HepG2 (cell line): ENCODE data around the gene FAM83G. TPM values are rescaled to one million over a fixed set of nuclear protein-coding genes. Genes with fewer than 3 reads are reported as not detected.

Experiments
- ATAC-seq: fragments of 200-7000 bp; cut with Tn5 transposase; 3 replicates; pipeline ENCODE4 v1.9.1; 2020; ENCODE audit warnings: mild to moderate bottlenecking, moderate library complexity
- BruUV-seq: library from RNA; stranded (reverse); fragments of 400-500 nt; replicated peaks from 2 replicates; lab custom pipeline; 2021; lab: Mats Ljungman, UMichigan
- CTCF ChIA-PET: fragments of 300-600 bp; formaldehyde crosslinking; extraction: SDS; loops from one replicate; lab custom pipeline; 2021; ENCODE audit warnings: low total read pairs, inconsistent platforms, low intra/inter-chr PET ratio; lab: Yijun Ruan, JAX
- POLR2A ChIA-PET: fragments of 350-600 bp; sonication (Branson Sonifier 250); formaldehyde crosslinking; loops from one replicate; lab custom pipeline; 2020; ENCODE audit warnings: antibody characterized with exemption, inconsistent platforms; lab: Yijun Ruan, JAX
- DNase-seq: peaks from one replicate; pipeline ENCODE4 v3.0.0-alpha.2; 2015; ENCODE audit warnings: low spot score
- FAIRE-seq: peaks from 3 replicates; lab custom pipeline; 2011; peaks lifted over from hg19 to GRCh38; lab: Jason Lieb, UNC
- H2AFZ ChIP-seq: one replicate; pipeline ENCODE4 v1.6.1; 2011; ENCODE audit warnings: low read length, inconsistent platforms
- H3K27ac ChIP-seq: fragments of 300-600 bp; 3 replicates; pipeline ENCODE4 v1.8.0; 2011; ENCODE audit warnings: mixed run types, mild to moderate bottlenecking, mixed read lengths, low read length, inconsistent platforms; ENCODE audit not compliant: insufficient read depth; ENCODE audit errors: extremely low read length
- H3K27me3 ChIP-seq, 2 experiments: fragments of 200-600 bp in 1 of 2; 2 replicates in 1 of 2; 3 replicates in 1 of 2; pipeline versions ENCODE4 v1.6.0 to v1.8.0; 2011; ENCODE audit warnings: low read length in 2 of 2, mild to moderate bottlenecking in 2 of 2, moderate library complexity in 2 of 2, inconsistent platforms in 1 of 2; ENCODE audit not compliant: insufficient read depth in 2 of 2, control insufficient read depth in 1 of 2
- H3K36me3 ChIP-seq, 2 experiments: fragments of 200-600 bp in 1 of 2; replicated peaks in 1 of 2; 2 replicates in 1 of 2; 3 replicates in 1 of 2; pipeline versions ENCODE4 v1.5.1 to v1.8.0; 2011; ENCODE audit warnings: low read length in 2 of 2, inconsistent platforms in 1 of 2; ENCODE audit not compliant: insufficient read depth in 2 of 2, control insufficient read depth in 1 of 2
- H3K4me1 ChIP-seq: 2 replicates; pipeline ENCODE4 v1.5.1; 2012; ENCODE audit warnings: low read length, inconsistent platforms; ENCODE audit not compliant: insufficient read depth
- H3K4me2 ChIP-seq: 2 replicates; pipeline ENCODE4 v1.6.0; 2011; ENCODE audit warnings: low read depth, low read length, inconsistent platforms
- H3K4me3 ChIP-seq, 3 experiments: fragments of 200-600 bp in 1 of 3; sonication (generic), shearing (Covaris generic) in 1 of 3; replicated peaks in 1 of 3; 2 replicates each; pipeline ENCODE4 v1.5.1; 2011 to 2016; ENCODE audit warnings: low read length in 3 of 3, inconsistent platforms in 2 of 3, low read depth in 2 of 3, mild to moderate bottlenecking in 2 of 3, control low read depth in 1 of 3, mixed read lengths in 1 of 3; ENCODE audit not compliant: insufficient read depth in 1 of 3
- H3K79me2 ChIP-seq: one replicate; pipeline ENCODE4 v1.6.1; 2011; ENCODE audit warnings: low read length, inconsistent platforms; ENCODE audit not compliant: insufficient read depth
- H3K9ac ChIP-seq: 2 replicates; pipeline ENCODE4 v1.6.0; 2011; ENCODE audit warnings: mild to moderate bottlenecking, low read depth, low read length, inconsistent platforms; ENCODE audit not compliant: insufficient read depth
- H3K9me3 ChIP-seq: 2 replicates; pipeline ENCODE4 v1.5.1; 2012; ENCODE audit warnings: mild to moderate bottlenecking, low read length
- H4K20me1 ChIP-seq: 2 replicates; pipeline ENCODE4 v1.6.0; 2011; ENCODE audit warnings: inconsistent platforms, mild to moderate bottlenecking, low read length, moderate library complexity; ENCODE audit not compliant: insufficient read depth
- ARID4A ChIP-seq: sonication (generic); formaldehyde crosslinking; IDR thresholded peaks from 2 replicates; pipeline ENCODE4 v1.5.0; 2020; ENCODE audit warnings: mild to moderate bottlenecking, missing genetic modification reagents, borderline replicate concordance
- ARID5B ChIP-seq: IDR thresholded peaks from 2 replicates; pipeline ENCODE4 v1.4.0; 2020; ENCODE audit warnings: mild to moderate bottlenecking, missing genetic modification reagents
- CSRNP1 ChIP-seq: sonication (generic); formaldehyde crosslinking; IDR thresholded peaks from 2 replicates; pipeline ENCODE4 v1.8.1; 2023; ENCODE audit warnings: mild to moderate bottlenecking, missing genetic modification reagents
- ELF4 ChIP-seq: sonication (generic); formaldehyde crosslinking; IDR thresholded peaks from 2 replicates; pipeline ENCODE4 v1.5.0; 2020; ENCODE audit warnings: missing genetic modification reagents, mild to moderate bottlenecking, moderate library complexity, borderline replicate concordance
- KLF13 ChIP-seq: sonication (generic); formaldehyde crosslinking; IDR thresholded peaks from 2 replicates; pipeline ENCODE4 v1.4.0; 2020; ENCODE audit warnings: mild to moderate bottlenecking, missing genetic modification reagents
- ZNF10 ChIP-seq: sonication (generic); formaldehyde crosslinking; IDR thresholded peaks from 2 replicates; pipeline ENCODE4 v1.4.0; 2020; ENCODE audit warnings: mild to moderate bottlenecking, low read depth, missing genetic modification reagents, borderline replicate concordance
- ZNF563 ChIP-seq: sonication (generic); formaldehyde crosslinking; IDR thresholded peaks from 2 replicates; pipeline ENCODE4 v1.8.0; 2022; ENCODE audit warnings: mild to moderate bottlenecking, moderate library complexity, missing genetic modification reagents
- ZNF776 ChIP-seq: sonication (generic); formaldehyde crosslinking; IDR thresholded peaks from 2 replicates; pipeline ENCODE4 v1.4.0; 2020; ENCODE audit warnings: mild to moderate bottlenecking, missing genetic modification reagents
- ZNF83 ChIP-seq: sonication (generic); formaldehyde crosslinking; IDR thresholded peaks from 2 replicates; pipeline ENCODE4 v1.4.0; 2020; ENCODE audit warnings: missing genetic modification reagents, mild to moderate bottlenecking, borderline replicate concordance
- WGBS: methylation state at CpG from one replicate; pipeline ENCODE4 v1.1.6; 2017; ENCODE audit warnings: low lambda C conversion rate; 5-methylcytosine and 5-hydroxymethylcytosine counted together
- in situ Hi-C: cut with HindIII; loops from 2 replicates; pipeline ENCODE4 v1.10.0; 2017; ENCODE audit warnings: low pct_unique_long_range_greater_than_20kb; ENCODE audit not compliant: extremely low pct_ligation_motif_present
- intact Hi-C: fragments of 100-400 bp; cut with micrococcal nuclease; formaldehyde crosslinking; loops from one replicate; pipeline ENCODE4 v1.10.0; 2022; ENCODE audit not compliant: unreplicated experiment
- polyA plus RNA-seq, 8 experiments: library from polyadenylated mRNA; depleted of rRNA in 3 of 8; stranded (reverse) in 7 of 8; unstranded in 1 of 8; fragments of >200 nt; fragmentation: Illumina TruSeq in 4 of 8; extraction: Trizol in 4 of 8; gene quantifications; 2 replicates each; pipeline versions ENCODE4 v1.2.1 to v1.2.3, GENCODE V29; 2011 to 2016; ENCODE audit warnings: low read depth in 4 of 8, missing spikeins in 1 of 8, mixed read lengths in 1 of 8; ENCODE audit not compliant: insufficient read depth in 1 of 8
- total RNA-seq, 5 experiments: library from RNA; depleted of rRNA; stranded (reverse); fragments of >200 nt; fragmentation: Illumina TruSeq; extraction: Trizol; gene quantifications; 2 replicates each; pipeline ENCODE4 v1.2.3, GENCODE V29; 2016; ENCODE audit warnings: low read depth in 1 of 5

The FAM83G gene
- total and polyA plus RNA-seq, 2 of the 13 experiments (the other 11 are each of a cell fraction or from before 2014, with no cell fraction given) = 13.7 to 18.6 TPM

GRCh38 chr17:19011581-19011980 is 7.0 kb upstream of the FAM83G start:
- ATAC-seq = no peak
- no peaks in the 10 kb centered on the region for H3K36me3 ChIP-seq
- CTCF ChIA-PET = no interaction called here
- no peak overlapping the region for H3K9ac ChIP-seq
- H3K27me3 ChIP-seq = peaks cover 3 to 5% of the 10 kb centered on the region in 2 experiments; a peak in 2 of 5 replicates
- peak overlapping the region in 1 of 3 experiments; percentile 41; a peak in 1 of 6 replicates for H3K4me3 ChIP-seq
- POLR2A ChIA-PET = interaction anchor here (1.1 to 1.5 kb wide), 2 partner anchors 9 to 21 kb away, joined by 3 to 5 read pairs; no protein-coding TSS in a partner anchor
- DNase-seq = no peak
- intact Hi-C loops (no loop called here), in situ Hi-C loops (no loop called here)
- no peak for FAIRE-seq
- H3K4me1 ChIP-seq = peaks cover 76% of the 10 kb centered on the region
- H3K9me3 ChIP-seq = no peaks in the 10 kb centered on the region
- H3K4me2 ChIP-seq = peak overlapping the region; percentile 71
- H3K79me2 ChIP-seq = no peaks in the 10 kb centered on the region
- no TSS peak for BruUV-seq
- H3K27ac ChIP-seq = no peak overlapping the region
- peak overlapping the region; percentile 43 for H2AFZ ChIP-seq
- no peaks in the 10 kb centered on the region for H4K20me1 ChIP-seq
- 21% methylated on average over 5 of the region's 6 CpGs for WGBS
- TF ChIP-seq CSRNP1 (CRISPR knock-in tag) = no peak
- TF ChIP-seq ARID5B (CRISPR knock-in tag) = no peak
- no peak for TF ChIP-seq ARID4A (CRISPR knock-in tag)
- no peak for TF ChIP-seq ZNF10 (CRISPR knock-in tag)
- TF ChIP-seq ZNF776 (CRISPR knock-in tag) = no peak
- no peak for TF ChIP-seq ZNF83 (CRISPR knock-in tag)
- no peak for TF ChIP-seq ELF4 (CRISPR knock-in tag)
- no peak for TF ChIP-seq KLF13 (CRISPR knock-in tag)
- TF ChIP-seq ZNF563 = no peak
